Stimulated activated CD8-positive, alpha-beta memory T cell treated with anti-CD3 and anti-CD28 coated beads, Interleukin-4, amount 100 ng/mL, for 4 hours (primary cell): Measurements from ENCODE around the gene GPC6.

ENCODE experiments used
- DNase-seq, 2 donors: peaks; one replicate each; pipeline ENCODE4 v3.0.0-alpha.2; 2020; ENCODE audit warnings: low read depth in 2 of 2, low spot score in 1 of 2

The GPC6 gene

DNA sequence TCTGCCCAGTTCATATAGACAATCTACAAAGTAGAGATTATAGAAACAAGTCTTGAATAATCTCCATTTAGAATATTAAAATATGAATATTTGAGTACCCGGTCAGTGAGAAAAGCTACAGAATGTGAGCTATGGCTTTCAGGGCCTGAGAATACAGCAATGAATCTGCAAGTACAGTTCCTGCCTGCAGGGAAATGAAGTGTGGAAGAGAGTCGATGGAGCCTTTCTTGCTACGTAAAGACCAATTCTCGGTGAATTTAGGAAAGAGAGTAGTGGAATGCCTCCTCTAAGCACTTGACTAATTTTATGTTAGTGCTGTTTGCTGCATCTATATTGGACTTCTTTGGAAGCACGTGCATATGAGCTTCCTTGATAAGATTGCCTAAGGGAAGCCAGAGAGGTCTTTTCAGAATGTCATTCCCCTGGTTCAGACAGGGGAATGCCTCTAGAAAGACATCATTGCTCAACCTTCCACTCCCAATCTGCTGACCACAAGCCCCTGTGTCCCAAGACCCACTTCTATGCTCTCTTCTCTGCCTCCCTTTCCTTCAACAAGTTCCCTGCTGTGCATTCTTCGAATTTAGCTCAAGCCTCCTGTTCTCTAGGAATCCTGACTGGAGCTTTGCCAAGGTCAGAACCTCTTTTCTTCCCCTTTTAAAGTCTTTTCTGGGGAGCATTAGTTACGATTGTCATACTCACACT is 41.9 kb downstream of the GPC6 start:
- DNase-seq: no peak

GRCh38 chr13:93270769-93271742 is 44.4 kb downstream of the GPC6 start:
- no peak for DNase-seq

DNA sequence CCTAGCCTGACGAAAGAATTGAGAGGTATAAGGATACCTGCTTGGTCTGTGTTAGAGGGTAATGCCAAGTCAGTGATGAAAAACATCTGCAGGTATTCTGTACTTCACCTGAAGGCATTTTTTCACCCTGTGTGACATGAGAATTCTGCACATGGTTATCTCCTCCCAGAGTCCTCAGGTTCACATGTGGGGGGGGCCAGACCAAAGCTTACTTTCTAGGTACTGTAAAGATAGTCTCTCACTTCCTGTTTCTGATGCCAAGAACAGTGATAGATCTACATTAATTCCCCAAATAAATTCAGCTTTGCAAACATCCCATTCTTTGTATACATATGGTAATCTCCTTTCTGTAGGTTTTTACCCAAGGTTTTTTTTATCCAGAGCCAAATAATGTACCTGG is 53.4 kb downstream of the GPC6 start:
- DNase-seq: no peak

DNA sequence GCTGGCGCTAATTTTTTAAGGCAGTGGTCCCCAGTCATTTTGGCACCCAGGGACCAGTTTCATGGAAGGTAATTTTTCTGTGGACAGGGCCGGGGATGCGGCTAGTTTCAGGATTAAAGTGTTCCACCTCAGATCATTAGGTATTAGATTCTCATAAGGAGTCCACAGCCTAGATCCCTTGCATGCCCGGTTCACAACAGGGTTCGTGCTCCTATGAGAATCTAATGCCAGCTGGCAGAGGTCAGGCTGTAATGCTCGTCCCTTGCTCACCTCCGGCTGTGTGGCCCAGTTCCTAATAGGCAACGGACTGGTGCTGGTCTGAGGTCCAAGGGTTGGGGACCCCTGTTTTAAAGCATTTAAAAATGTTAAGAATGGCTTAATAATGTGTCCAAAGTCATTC is 54.1 kb downstream of the GPC6 start:
- no peak for DNase-seq

- DNase-seq: no peak
These were observed 56.6 kb downstream of the GPC6 start for GRCh38 chr13:93283255-93283654.

DNA sequence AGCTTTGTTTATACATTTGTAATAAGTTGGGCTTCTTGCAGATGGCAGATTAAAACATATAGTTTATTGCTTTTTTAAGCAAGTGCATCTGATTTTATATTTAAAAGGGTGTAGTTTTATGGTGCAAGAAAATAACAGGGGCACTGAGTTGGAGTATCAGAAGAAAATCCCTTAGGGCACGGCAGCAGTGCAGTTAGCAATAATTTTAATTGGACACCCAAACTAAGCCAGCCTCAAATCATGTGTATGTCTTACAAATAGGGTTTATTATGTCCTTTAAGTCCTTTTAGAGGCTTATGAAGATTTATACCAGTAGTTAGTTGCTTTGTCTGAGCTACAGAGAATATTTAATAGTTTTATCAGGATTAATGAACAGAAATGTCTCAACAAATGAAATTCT is 57.5 kb downstream of the GPC6 start:
- no peak for DNase-seq

- DNase-seq: no peak
These were observed 59.4 kb downstream of the GPC6 start for GRCh38 chr13:93286047-93286446.

GRCh38 chr13:93289053-93289452 is 62.4 kb downstream of the GPC6 start:
- no peak for DNase-seq

DNA sequence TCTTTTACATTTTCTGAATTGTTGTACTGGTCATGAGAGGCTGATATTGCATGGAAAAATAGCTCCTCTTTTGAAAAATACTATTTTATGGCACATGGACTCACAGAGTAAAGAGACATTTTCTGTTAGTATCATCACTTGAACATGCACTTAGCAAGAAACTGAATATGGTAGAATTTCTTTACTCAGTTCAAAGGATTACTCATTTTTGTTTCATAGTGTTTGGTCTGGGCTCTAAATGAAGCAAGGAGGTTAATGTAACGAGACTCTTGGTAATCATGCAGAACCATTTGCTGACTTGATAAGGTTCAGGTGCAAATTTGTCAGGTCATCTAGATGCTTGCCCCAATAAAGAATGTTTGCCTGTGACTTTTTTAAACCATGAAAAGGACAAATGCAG is 63.2 kb downstream of the GPC6 start:
- no peak for DNase-seq

DNA sequence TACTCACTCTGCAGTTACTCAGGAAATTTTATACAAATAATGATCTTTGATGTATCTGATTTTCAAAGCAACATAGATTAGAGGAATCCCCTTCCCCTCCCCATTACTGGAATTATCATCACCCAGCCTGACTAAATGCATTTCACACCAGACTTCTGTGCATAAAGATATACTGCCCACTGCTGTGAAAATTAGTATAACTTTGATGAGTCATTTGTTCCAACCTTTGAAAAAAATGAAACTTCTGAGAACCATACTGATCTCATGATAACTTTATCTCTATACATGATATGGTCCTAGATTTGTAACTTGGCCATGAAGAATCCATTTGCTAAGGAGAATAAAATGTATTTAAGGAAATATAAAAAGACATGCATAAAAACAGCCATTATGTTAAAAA is 63.9 kb downstream of the GPC6 start:
- no peak for DNase-seq

GRCh38 chr13:93292366-93292765 is 65.8 kb downstream of the GPC6 start:
- DNase-seq: no peak

DNA sequence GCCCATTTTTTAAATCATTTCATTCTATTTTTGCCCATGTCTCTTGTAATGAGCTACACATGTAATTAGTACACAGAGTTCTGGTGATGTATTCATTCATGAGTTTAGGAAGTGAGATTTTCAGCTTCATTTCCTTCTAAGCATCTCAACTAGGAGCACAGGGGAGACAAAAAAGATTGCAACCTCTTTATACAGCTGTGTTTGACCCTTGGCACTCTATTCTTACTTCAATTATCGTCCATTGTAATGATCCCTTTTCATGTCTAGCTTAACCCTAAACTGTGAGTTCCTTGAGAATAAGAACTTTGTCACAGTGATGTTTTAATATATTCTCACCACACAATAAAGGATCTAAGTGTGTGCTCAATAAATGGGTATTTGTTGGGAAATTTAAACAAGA is 67.1 kb downstream of the GPC6 start:
- no peak for DNase-seq

DNA sequence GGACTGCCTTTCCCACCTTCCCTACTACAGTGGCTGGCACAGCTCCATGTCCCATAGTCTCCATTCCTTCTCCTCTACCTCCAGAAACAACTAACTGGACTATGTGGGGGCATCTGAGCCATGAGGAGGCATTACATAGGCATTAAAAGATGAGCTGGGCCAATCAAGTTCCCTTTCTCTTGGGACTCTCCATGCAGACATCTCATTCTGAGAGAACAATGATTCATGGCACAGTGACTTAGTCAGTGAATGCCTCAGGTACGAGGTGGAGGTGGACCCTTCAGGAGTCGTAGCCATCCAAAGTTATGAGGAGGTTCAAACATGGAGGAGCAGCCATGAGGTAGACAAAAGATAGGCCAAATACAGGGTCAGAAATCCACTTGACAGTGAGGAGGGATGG is 70.0 kb downstream of the GPC6 start:
- no peak for DNase-seq

DNA sequence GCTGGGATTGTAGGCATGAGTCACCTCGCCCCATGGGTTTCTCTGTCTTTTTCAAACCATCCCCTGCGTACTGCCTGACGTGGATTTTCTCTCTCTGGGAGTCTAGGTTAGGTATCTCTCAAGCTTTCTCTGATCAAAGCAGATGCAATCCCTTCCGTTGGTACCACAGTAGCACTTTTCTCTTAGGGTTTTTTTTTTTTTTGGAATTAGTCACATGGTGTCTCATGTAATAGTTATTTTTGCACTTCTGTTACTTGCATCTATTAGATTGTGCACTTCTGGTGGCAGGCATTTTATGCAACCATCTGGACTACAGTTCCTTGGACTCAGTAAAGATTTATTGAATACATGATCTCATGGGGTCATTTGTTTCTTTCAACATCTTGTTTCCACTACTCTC is 72.1 kb downstream of the GPC6 start:
- no peak for DNase-seq

DNA sequence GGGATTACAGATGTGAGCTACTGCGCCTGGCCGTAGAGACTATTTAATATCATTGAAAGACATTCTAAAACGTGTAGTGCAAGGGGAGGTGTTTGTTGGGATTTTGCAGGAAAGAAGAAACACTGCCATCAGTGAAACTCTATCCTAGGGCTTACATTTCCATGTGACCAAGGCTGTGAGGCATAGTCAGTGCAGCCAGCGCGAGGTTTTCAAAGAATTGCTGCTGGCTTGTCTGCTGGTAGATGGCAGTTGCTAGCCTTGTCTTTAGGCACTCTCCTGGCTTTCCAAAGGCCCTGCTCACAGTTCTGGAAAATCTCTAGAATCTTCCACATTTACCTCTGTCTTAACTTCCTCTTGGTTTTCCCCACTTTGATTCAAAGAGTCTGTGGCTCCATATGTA is 77.5 kb downstream of the GPC6 start:
- no peak for DNase-seq

DNA sequence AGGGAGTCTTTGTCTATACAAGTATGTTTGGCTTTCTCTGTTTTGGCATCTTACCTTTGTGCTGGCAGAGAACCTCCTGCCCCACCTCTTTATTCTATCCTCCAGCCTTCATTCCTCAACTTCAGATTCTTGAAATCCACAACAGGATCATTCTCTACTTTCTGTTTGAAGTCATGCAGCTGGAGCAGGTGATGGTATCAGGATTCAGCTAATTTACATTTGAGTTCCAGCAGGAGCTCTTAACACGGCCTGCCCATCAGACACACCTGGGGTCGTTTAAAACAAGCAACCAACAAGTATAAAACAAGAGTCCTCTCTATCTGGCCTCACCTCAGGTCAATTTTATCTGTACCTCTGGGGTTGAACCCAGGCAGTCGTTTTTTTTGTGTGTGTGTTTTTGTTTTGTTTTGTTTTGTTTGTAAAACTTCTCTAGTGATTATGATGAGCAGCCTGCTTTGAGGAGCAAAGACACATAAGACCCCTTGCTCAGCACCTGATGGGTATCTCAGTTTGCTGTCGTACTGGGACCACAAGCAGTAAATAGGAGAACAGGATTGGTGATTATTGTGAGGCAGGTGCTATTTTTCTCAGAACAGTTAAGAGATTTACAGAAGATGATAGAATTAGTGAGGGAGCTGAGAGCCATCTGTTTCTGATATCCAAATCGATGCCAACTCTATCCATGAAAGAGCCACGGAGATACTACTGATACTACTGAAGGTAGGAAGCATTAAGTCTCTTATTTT is 78.4 kb downstream of the GPC6 start:
- DNase-seq: no peak

GRCh38 chr13:93305886-93306285 is 79.3 kb downstream of the GPC6 start:
- DNase-seq: no peak

GRCh38 chr13:93307136-93307535 is 80.5 kb downstream of the GPC6 start:
- DNase-seq: no peak

DNA sequence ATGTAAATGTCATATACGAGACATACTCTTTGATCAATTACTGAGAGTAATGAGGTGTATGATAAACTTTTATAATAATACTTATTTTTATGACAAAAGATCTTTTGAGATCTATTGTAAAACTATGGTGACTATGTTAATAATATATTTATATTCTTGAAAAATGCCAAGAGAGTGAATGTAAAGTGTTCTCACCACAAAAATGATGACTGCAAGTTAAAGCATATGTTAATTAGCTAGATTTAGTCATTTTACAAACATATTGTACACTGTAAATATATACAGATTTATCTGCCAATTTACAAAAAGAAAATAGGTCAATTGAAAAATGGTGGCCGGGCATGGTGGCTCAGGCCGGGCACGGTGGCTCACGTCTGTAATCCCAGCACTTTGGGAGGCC is 81.0 kb downstream of the GPC6 start:
- no peak for DNase-seq

GRCh38 chr13:93309886-93310523 is 83.4 kb downstream of the GPC6 start:
- DNase-seq: no peak

DNA sequence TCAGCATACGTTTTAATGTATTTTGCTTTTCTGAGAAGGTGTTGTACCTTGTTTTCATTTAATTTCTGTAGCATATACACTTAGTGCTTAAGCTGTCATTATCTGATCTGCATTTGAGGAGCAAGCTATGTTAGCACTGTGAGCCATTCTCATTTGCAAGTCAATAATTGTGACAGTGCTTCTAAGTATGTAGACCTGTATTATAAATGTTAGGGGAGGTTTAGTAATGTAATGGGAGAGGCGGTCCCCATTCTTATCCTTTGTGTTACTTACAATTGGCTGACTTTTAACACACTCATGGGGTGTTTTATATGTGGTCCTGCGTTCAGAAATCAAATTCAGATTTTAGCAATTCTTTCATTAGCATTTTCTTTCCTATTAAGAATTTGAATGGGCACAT is 90.2 kb downstream of the GPC6 start:
- no peak for DNase-seq
